OCI-M2 (cell line): ENCODE measurements around the gene EPC1.
"Not testable (repeated sequence)": the region's sequence is repeated elsewhere in the genome, so short reads cannot be mapped to it uniquely, and the experiment has no call there.

Experiments used
- DNase-seq: peaks from one replicate; lab custom pipeline; 2025; ENCODE audit not compliant: unreplicated experiment; lab: John Stamatoyannopoulos, UW

Gene EPC1

DNA sequence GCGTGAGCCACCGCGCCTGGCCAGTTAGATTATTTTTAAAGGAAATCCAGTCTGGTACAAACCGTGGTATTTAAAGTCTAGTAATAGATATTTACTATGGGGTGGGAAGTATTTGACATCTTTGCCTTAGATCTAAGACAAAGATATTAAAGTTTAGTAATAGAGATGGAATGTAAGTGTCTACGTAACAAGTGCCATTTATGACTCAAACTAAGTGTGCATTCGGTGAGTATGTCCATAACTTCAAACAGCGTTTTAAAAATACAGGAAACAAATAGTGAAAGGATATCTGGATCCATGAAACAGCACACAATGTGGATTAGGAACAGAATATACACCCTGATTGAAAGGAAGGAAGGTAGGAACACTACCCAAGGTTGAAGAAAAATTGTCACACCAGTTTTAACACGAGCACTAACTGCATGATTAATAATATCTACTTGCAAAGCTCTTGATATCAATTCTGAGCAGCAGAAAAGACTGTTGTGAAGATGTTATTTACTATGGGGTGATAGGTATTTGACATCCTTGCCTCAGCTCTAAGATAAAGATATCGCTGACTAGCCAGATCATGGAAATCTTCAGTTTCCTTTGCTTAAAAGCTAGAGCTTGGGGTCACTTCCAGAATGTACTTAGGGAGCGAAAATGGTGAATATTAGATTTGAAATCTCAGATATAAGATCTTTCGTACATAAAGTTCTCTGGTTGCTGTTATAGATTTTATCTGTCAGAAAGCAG lies 48.7 kb downstream of the EPC1 start:
- DNase-seq, result no peak

GRCh38 chr10:32295027-32295426 lies 51.9 kb downstream of the EPC1 start:
- no peak for DNase-seq

GRCh38 chr10:32293581-32293980 lies 53.4 kb downstream of the EPC1 start:
- DNase-seq, result no peak

DNA sequence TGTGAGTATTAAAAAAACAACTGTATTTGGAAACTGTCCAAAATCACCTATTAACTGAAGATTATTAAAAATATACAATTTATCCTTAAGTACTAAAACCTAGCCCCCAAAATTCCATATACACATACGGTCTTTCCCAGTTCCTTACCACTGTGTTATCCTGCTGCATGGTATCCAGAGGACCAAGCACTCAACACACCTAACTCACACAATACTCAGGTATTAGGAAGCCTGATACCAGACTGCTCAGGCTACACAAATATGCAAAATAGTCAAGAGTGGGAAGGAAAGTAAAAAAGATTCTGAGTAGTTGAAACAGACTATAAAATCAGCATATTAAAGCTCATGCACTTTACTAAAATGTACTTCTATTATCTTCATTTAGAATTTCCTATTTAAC lies 67.2 kb downstream of the EPC1 start:
- DNase-seq, result no peak

DNA sequence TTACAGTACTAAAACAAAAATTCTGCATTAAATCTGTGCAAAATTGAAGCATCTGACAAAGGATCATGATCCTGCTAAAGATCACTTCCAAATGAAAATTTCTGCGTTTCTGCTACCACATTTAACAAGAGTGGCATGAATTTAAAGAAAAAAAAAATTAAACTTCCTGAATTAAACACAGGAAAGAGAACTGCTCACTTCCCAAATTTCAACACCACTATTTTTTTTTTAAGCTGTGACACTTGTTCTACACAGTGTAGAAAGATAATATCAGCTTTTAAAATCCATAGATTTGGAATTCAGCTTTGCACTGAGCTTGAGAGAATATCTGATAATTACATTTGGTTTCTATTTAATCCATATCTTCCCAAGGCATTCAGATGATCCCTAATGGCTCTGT lies 73.6 kb downstream of the EPC1 start:
- DNase-seq, result no peak

DNA sequence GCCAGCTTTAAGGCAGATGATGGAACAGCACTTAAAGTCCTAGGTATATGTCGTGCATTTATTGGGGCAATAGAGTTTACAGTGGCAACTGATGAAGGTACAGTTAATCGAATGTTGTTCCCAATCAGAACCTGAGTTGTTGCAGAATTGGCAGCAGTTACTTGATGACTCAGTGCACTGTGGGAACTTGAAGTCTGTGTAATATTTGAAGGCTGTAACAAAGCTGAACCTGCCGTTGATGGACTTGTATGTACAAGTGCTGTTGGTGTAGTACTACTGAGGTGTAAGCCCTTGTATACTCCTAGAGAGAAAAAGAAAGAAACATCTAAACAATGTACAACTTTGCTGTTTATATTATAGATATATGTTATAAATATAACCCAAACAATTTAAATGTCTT lies 75.3 kb downstream of the EPC1 start:
- no peak for DNase-seq

- DNase-seq, result no peak
Observed at GRCh38 chr10:32269343-32270100, 77.4 kb downstream of the EPC1 start.

DNA sequence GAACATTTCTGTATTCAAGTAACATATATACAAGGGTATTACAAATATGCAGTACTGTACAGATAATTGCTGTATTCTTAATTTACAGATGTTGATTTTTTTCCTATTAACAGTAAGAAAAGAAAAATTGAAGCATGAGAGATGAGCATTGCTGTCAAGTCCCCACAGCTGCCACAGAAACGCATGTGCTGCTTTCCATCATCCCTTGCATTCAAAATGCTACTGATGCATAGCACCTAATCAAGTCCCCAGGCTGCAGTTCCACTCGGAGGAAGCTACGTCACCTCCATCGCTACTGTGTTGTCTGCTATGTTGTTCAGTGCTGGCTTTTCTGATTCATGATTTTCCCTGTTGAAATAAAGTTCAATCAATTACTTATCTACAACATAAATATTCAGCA lies 78.2 kb downstream of the EPC1 start:
- DNase-seq, result no peak

GRCh38 chr10:32266979-32267378 lies 80.0 kb downstream of the EPC1 start:
- no peak for DNase-seq

GRCh38 chr10:32266566-32266965 lies 80.4 kb downstream of the EPC1 start:
- no peak for DNase-seq

GRCh38 chr10:32265756-32266155 lies 81.2 kb downstream of the EPC1 start:
- no peak for DNase-seq

DNA sequence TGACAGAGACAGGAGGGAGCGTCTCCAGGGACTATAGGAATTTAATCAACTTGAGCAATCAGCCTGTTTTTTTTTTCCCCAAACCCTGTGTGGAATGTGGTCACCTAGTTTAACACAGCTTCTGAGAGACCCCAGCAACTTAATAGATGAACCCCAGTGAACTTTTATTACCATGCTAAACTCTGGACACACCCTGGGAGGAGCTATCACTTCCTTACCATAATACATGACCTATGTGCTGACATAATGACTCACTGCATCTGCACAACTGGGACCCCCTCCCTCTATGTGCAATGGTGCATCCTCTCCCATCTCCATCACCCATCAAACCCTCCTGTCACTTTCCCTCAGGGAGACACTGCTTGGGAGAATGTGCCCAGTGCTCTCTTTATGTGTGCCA lies 83.7 kb downstream of the EPC1 start:
- no peak for DNase-seq

DNA sequence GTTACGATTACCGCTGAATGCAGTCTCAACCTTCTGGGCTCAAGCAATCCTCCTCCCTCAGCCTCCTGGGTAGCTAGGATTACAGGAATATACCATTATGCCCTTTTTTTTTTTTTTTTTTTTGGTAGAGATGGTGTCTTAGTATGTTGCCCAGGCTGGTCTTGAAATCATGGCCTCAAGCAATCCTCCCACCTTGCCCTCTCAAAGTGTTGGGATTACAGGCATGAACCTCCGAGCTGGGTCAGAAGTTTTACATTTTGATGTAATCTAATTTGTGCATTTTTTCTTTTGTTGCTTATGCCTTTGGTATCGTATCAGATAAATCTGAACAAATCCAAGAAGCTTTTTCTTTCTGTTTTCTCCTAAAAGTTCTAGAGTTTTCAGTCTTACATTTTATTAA lies 87.4 kb downstream of the EPC1 start:
- no peak for DNase-seq

- no peak for DNase-seq
Observed at GRCh38 chr10:32256613-32257437, 90.1 kb downstream of the EPC1 start.

DNA sequence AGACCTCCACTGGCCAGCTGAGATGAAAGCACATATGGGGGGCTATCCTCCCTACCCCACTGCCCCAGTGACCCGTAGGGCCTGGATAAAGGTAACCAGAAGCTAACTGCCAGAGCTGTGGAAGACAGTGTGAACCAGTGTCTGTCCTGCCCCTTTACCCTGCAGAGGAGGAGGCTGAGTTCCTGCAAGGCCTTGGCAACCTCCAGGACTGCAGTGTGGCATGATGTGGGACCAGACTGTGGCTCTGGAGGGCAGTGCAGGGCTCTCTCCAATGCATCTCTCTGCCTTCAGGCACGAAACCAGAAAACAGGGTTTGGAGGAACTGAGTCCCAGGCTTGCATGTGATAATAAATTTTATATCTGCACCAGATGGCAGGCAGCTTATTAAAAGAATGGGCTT lies 93.1 kb downstream of the EPC1 start:
- DNase-seq, result no peak

- DNase-seq, result no peak
Observed at GRCh38 chr10:32253276-32253675, 93.7 kb downstream of the EPC1 start.

GRCh38 chr10:32250489-32250888 lies 96.5 kb downstream of the EPC1 start:
- not testable (repeated sequence) for DNase-seq

DNA sequence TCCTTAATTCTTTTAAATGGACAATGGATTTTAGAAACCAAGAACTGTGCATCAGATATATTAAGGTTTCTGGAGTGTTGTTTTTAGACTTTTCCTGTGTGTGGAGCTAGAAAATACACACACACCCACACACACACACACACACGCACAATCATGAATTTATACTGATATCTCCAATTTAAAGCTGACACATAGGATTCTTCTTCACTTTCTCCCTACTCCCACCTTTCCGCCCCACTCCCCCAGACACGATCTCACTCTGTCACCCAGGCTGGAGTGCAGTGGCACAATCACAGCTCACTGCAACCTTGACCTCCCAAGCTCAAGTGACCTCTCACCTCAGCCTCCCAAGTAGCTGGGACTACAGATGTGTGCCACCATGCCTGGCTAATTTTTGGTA lies 100.3 kb downstream of the EPC1 start:
- no peak for DNase-seq

DNA sequence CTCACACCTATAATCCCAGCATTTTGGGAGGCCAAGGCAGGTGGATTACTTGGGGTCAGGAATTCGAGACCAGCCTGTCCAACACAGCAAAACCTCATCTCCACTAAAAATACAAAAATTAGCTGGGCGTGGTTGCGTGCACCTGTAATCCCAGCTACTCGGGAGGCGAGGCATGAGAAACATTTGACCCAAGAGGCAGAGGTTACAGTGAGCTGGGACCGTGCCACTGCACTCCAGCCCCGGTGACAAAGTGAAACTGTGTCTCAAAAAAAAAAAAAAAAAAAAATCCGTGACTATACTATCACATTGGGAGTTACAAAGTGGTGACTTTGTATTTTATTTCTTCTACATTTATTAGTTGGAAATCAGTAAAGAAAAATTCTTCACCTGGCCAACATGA lies 101.2 kb downstream of the EPC1 start:
- no peak for DNase-seq

DNA sequence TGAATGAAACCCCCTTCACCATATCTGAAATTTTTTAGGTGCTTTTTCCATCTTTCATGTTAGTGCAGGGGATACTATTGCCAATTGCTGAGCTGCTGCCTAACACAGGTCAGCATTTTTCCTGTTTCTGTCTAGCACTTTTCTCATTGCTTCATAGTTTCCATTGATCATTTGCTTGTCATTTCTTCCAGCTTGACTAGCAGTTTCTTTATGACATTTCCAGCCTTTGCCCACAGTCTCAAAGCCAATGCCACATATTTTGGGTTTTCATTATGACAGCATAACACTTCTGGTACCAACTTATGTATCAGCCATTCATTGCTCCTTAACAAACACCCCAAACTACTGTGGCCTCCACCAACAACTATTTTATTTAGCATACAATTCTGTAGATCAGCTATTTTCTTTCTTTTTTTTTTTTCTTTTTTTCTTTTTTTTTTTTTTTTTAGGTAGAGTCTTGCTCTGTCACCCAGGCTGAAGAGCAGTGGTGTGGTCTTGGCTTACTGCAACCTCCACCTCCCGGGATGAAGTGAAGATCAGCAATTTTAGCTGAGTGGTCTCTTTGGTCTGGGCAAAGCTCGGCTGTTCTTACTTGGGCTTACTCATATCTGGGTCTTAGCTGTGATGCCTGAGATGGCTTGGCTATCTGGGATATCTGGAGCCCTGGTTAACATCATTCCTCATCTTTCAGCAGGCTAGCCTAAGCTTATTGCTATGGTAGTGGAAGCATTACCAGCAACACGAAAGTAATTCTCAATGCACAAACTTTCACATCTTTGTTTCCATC lies 102.3 kb downstream of the EPC1 start:
- no peak for DNase-seq

DNA sequence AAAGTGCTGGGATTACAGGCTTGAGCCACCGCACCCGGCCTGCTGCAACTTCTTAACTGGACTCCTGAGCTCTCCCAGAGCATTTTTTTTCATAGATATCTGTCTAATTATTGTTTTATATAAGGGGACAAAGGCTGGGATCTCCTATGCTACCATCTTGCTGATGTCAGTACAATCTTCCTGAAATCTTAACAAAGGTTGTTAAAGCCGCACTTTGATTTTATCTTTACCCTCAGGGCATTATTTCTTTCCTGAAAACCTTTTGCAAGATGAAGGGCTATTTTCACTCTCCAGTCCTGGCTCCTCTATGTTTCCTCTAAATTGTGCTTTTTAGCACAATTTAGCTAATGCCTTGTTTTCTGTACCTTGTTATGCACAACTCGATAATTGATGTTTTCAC lies 102.9 kb downstream of the EPC1 start:
- no peak for DNase-seq
